ENCODE data around the gene TLN1.
A peak's percentile ranks its signal among the peaks of the same experiment; 100 is the strongest.

Gene TLN1

GRCh38 chr9:35650341-35651158 lies 81.4 kb downstream of the TLN1 start, which contains the start of gene SIT1:
SIT1 (minus strand) TSS chr9:35650931; CDS start chr9:35650853, 78 bp downstream.
- no peak for TF ChIP-seq CTCF (IDR thresholded peaks at IDR 0.05; ENCODE audit: control extremely low read depth, extremely low read depth, low read depth, missing control alignments)
- ChIA-PET CTCF (interaction anchor here (1.5 to 7.2 kb wide), 3 partner anchors 35 to 79 kb away, joined by 4 to 97 read pairs (median 13); partner anchors contain the start of gene CD72), POLR2A (interaction anchor here (1.2 to 1.5 kb wide), 2 partner anchors 39 to 82 kb away, joined by 3 to 4 read pairs; partner anchors contain the start of genes CREB3 and TLN1)
- DNase-seq (ENCODE audit: extremely low spot score): peak; percentile 69

GRCh38 chr9:35649431-35650340 lies 82.3 kb downstream of the TLN1 start:
- TF ChIP-seq CTCF (IDR thresholded peaks at IDR 0.05; ENCODE audit: control extremely low read depth, extremely low read depth, low read depth, missing control alignments): no peak
- DNase-seq (ENCODE audit: extremely low spot score): peak; percentile 50
- ChIA-PET POLR2A (interaction anchor here (1.0 to 1.5 kb wide), 3 partner anchors 38 to 83 kb away, joined by 3 to 4 read pairs (median 3); partner anchors contain the start of genes CREB3 and TLN1), CTCF (interaction anchor here (1.2 to 7.2 kb wide), 8 partner anchors 10 to 176 kb away, joined by 3 to 138 read pairs (median 4); partner anchors contain the start of genes ARHGEF39, CCDC107, CD72 and CREB3)
